ENCODE results near the gene SORCS1. TPM values are rescaled to one million over a fixed set of nuclear protein-coding genes. Genes with fewer than 3 reads are reported as not detected.
A peak's percentile ranks its signal among the peaks of the same experiment; 100 is the strongest.

Gene SORCS1
- total and polyA plus RNA-seq, 4 donors = 0.08 to 0.21 (median 0.09) TPM; not detected in 1

DNA sequence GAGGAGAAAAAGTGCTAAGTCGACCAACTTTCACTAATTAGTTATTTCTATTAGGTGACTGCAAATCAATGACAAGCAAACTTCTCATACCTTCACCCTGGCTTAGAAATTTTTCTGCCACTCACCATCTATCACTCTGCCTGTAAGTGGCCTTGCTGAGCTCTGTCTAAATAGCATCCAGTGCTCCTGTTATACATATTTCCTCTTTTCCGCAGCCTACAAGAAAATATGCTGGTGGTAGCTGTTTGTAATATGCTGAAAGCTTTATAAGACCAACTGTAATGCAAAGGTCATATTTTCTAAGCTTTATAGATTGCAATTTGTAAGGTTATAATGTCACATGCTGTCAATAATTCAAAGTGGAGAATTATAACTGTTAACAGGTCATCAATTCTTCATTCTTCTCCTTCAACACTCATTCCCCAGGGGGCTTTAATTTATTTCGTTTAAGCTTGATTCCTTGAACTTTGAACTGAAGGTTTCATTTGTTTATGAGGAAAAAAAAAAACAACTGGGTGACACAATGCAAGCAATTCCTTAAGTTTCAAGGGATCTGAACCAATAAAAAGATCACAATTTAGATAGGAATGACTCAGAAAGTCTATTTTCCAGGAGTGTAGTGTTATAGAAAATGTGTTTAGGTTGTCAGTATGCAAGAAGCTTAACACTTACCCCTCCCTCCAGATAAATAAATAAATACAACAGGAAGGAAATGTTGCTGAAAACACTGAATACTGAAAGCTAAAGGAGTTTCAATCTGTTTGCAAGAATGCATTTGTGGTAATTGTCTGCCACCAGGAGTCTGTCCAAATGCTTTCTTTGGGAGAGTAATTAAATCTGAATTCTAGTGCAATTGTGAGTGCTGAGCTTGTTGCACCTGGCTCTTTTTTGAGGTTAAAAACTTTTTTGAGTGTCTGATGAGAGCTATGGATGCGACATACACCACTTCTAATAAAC lies 183.7 kb downstream of the SORCS1 start:
- 70% methylated on average over 4 of the region's 4 CpGs for WGBS
- peak; percentile 61 to 63 for TF ChIP-seq RAD21 (IDR thresholded peaks at IDR 0.05)
- TF ChIP-seq, protein P1, sequence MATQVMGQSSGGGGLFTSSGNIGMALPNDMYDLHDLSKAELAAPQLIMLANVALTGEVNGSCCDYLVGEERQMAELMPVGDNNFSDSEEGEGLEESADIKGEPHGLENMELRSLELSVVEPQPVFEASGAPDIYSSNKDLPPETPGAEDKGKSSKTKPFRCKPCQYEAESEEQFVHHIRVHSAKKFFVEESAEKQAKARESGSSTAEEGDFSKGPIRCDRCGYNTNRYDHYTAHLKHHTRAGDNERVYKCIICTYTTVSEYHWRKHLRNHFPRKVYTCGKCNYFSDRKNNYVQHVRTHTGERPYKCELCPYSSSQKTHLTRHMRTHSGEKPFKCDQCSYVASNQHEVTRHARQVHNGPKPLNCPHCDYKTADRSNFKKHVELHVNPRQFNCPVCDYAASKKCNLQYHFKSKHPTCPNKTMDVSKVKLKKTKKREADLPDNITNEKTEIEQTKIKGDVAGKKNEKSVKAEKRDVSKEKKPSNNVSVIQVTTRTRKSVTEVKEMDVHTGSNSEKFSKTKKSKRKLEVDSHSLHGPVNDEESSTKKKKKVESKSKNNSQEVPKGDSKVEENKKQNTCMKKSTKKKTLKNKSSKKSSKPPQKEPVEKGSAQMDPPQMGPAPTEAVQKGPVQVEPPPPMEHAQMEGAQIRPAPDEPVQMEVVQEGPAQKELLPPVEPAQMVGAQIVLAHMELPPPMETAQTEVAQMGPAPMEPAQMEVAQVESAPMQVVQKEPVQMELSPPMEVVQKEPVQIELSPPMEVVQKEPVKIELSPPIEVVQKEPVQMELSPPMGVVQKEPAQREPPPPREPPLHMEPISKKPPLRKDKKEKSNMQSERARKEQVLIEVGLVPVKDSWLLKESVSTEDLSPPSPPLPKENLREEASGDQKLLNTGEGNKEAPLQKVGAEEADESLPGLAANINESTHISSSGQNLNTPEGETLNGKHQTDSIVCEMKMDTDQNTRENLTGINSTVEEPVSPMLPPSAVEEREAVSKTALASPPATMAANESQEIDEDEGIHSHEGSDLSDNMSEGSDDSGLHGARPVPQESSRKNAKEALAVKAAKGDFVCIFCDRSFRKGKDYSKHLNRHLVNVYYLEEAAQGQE (IDR thresholded peaks at IDR 0.05) = no peak
- TF ChIP-seq, protein P2, sequence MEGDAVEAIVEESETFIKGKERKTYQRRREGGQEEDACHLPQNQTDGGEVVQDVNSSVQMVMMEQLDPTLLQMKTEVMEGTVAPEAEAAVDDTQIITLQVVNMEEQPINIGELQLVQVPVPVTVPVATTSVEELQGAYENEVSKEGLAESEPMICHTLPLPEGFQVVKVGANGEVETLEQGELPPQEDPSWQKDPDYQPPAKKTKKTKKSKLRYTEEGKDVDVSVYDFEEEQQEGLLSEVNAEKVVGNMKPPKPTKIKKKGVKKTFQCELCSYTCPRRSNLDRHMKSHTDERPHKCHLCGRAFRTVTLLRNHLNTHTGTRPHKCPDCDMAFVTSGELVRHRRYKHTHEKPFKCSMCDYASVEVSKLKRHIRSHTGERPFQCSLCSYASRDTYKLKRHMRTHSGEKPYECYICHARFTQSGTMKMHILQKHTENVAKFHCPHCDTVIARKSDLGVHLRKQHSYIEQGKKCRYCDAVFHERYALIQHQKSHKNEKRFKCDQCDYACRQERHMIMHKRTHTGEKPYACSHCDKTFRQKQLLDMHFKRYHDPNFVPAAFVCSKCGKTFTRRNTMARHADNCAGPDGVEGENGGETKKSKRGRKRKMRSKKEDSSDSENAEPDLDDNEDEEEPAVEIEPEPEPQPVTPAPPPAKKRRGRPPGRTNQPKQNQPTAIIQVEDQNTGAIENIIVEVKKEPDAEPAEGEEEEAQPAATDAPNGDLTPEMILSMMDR (IDR thresholded peaks at IDR 0.05; ENCODE audit: low read depth, low read length, missing input control) = peak; percentile 4
- Histone ChIP-seq H3K4me1 (ENCODE audit: control insufficient read depth in 4 of 4, insufficient read depth in 4 of 4, low read length in 3 of 4) (peaks cover 0 to 4% (median 1%) of the 10 kb centered on the region in 4 donors), H3K4me3 (ENCODE audit: low read depth in 1 of 3, low read length in 3 of 3) (no peak overlapping the region), H3K27me3 (ENCODE audit: control insufficient read depth in 4 of 4, insufficient read depth in 4 of 4, low read length in 3 of 4) (no peaks in the 10 kb centered on the region), H3K9ac (ENCODE audit: low read depth in 1 of 2, low read length in 2 of 2) (no peak overlapping the region), H3K9me3 (ENCODE audit: control insufficient read depth in 4 of 4, low read length in 3 of 4) (no peaks in the 10 kb centered on the region), H3K27ac (ENCODE audit: low read depth in 1 of 2, low read length in 2 of 2) (no peak overlapping the region), H3K36me3 (ENCODE audit: control insufficient read depth in 4 of 4, insufficient read depth in 3 of 4, low read depth in 1 of 4, low read length in 3 of 4) (no peaks in the 10 kb centered on the region)
- no peak for DNase-seq (ENCODE audit: low spot score)

DNA sequence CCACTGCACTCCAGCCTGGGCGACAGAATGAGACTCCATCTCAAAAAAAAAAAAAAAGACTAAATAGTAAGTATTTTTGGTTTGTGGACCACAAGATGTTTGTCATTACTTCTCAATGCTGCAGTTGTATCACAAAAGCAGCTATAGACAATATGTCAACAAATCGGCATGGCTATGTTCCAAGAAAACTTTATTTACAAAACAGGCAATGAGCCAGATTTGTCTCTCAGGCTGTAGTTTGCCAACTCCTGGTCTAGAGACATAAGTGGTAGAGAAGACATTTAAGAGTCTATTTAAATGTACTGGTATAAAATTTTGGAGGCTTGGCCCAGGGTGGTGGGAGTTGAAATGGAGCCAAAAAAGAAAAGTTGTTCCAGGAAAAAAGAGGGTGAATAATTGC lies 185.8 kb downstream of the SORCS1 start:
- DNase-seq (ENCODE audit: low spot score) = no peak
- Histone ChIP-seq H3K9me3 (ENCODE audit: control insufficient read depth in 4 of 4, low read length in 3 of 4) (no peaks in the 10 kb centered on the region), H3K36me3 (ENCODE audit: control insufficient read depth in 4 of 4, insufficient read depth in 3 of 4, low read depth in 1 of 4, low read length in 3 of 4) (no peaks in the 10 kb centered on the region), H3K9ac (ENCODE audit: low read depth in 1 of 2, low read length in 2 of 2) (no peak overlapping the region), H3K27ac (ENCODE audit: low read depth in 1 of 2, low read length in 2 of 2) (no peak overlapping the region), H3K4me1 (ENCODE audit: control insufficient read depth in 4 of 4, insufficient read depth in 4 of 4, low read length in 3 of 4) (peaks cover 0 to 4% (median 1%) of the 10 kb centered on the region in 4 donors), H3K4me3 (ENCODE audit: low read depth in 1 of 3, low read length in 3 of 3) (no peak overlapping the region), H3K27me3 (ENCODE audit: control insufficient read depth in 4 of 4, insufficient read depth in 4 of 4, low read length in 3 of 4) (no peaks in the 10 kb centered on the region)
- WGBS = 58% methylated on average over 2 of the region's 2 CpGs
- TF ChIP-seq, protein P3, sequence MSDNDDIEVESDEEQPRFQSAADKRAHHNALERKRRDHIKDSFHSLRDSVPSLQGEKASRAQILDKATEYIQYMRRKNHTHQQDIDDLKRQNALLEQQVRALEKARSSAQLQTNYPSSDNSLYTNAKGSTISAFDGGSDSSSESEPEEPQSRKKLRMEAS (IDR thresholded peaks at IDR 0.05) = no peak
- TF ChIP-seq FOXA1 (IDR thresholded peaks at IDR 0.05) (no peak), HNF4G (IDR thresholded peaks at IDR 0.05) (no peak), HNF4A (conservative IDR thresholded peaks at IDR 0.05) (peak in 1 of 2 donors; percentile 19), RXRA (IDR thresholded peaks at IDR 0.05) (no peak), FOXA2 (IDR thresholded peaks at IDR 0.05) (peak; percentile 42), YY1 (IDR thresholded peaks at IDR 0.05) (no peak), NR2F2 (IDR thresholded peaks at IDR 0.05) (no peak), TAF1 (conservative IDR thresholded peaks at IDR 0.05) (no peak), JUND (IDR thresholded peaks at IDR 0.05) (no peak), SP1 (IDR thresholded peaks at IDR 0.05) (no peak), RAD21 (IDR thresholded peaks at IDR 0.05) (peak in 1 of 2 donors; percentile 44)
- TF ChIP-seq, protein P2 (IDR thresholded peaks at IDR 0.05; ENCODE audit: low read depth, low read length, missing input control) = no peak
- TF ChIP-seq, protein P4, sequence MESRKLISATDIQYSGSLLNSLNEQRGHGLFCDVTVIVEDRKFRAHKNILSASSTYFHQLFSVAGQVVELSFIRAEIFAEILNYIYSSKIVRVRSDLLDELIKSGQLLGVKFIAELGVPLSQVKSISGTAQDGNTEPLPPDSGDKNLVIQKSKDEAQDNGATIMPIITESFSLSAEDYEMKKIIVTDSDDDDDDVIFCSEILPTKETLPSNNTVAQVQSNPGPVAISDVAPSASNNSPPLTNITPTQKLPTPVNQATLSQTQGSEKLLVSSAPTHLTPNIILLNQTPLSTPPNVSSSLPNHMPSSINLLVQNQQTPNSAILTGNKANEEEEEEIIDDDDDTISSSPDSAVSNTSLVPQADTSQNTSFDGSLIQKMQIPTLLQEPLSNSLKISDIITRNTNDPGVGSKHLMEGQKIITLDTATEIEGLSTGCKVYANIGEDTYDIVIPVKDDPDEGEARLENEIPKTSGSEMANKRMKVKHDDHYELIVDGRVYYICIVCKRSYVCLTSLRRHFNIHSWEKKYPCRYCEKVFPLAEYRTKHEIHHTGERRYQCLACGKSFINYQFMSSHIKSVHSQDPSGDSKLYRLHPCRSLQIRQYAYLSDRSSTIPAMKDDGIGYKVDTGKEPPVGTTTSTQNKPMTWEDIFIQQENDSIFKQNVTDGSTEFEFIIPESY (IDR thresholded peaks at IDR 0.05) = no peak
- TF ChIP-seq, protein P1 (IDR thresholded peaks at IDR 0.05) = no peak
- TF ChIP-seq, protein P5, sequence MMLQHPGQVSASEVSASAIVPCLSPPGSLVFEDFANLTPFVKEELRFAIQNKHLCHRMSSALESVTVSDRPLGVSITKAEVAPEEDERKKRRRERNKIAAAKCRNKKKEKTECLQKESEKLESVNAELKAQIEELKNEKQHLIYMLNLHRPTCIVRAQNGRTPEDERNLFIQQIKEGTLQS (IDR thresholded peaks at IDR 0.05) = no peak
